Muscle of arm (tissue), 12 donors: ENCODE results near the gene MRPS2. TPM values are rescaled to one million over a fixed set of nuclear protein-coding genes. Genes with fewer than 3 reads are reported as not detected.

Experiments used
- DNase-seq: peaks from one replicate; pipeline ENCODE4 v3.0.0-alpha.2; 2013
- polyA plus RNA-seq, 12 donors: library from polyadenylated mRNA; unstranded; fragments of 120-200 nt; gene quantifications; one replicate each; pipeline ENCODE4 v1.2.1, GENCODE V29; 2013; ENCODE audit not compliant: insufficient read length in 12 of 12

The MRPS2 gene
- polyA plus RNA-seq, 12 donors: 17.2 to 45.4 (median 27.0) TPM; not detected in 1

DNA sequence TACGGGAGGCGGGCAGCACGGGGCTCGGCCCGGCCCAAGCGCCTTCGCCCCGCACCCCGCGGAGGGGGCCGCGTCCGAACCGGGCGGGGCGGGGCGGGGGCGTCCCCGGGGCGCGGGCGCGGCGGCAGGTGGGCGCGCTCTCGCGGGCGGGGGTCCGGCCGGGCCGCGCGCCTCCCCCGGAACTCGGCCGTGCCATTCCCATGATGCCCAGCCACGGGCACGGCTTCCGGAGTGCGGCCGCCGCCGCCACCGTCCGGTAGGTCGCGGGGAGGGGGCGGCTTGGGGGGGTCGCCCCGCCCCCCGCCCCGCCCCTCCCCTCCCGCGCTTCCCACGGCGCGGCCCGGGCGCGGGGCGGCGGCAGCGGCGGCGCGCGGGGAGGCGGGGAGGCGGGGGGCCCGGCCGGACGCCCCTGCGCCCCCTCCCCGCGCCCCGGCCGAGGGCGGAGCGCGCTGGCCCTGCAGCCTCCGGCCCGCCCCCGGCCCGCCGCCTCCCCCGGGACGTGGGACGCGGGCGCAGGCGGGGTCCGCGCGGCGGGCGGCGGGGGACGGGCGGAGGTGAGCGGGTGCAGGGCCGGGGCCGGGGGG lies 20.9 kb upstream of the MRPS2 start, which contains the start of gene PPP1R26:
PPP1R26 (plus strand) TSS at position 314 of the 584 bp plus-strand sequence. CDS start 4,729 bp downstream, outside the sequence.
- DNase-seq: no peak

DNA sequence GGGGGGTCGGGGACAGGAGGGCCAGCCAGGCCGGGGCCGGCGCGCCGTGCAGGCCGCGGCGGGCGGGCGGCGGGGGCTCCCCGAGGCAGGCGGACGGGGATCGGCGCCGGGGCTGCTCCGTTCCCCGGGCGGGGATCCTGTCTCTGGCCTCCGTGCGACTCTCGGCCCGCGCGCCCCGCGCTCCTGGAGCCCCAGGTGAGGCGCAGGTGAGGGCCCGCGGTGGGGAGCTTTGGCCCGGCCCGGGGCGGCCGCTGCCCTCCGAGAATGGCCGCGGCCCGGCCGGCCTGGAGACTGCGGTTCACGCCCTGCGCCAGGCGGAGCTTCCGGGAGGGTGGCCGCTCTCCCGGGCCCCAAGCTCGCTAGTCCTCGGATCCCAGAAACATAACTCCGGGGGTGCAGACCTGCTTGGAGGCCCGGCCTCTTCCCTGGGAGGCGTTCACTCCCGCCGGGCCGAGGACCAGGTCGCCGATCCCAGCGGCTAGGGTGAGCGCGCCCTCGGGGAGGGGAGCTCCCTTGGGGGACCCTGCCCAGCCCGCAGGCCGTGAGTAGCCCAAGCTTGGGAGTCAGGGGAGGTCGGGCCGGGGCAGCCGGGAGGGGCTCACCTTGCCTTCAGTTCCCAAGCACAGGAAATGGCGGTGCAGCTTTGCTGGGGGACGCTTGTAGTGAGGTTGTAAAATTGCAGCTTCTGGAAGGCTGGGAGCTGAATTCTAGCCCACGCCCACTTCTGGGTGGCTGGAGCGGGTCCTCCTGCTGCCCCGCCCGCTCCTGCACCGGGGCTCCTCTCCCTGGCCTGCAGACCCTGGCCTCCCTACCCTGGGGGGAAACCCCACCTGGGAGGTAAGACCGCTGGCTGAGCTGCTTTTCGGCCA lies 20.2 kb upstream of the MRPS2 start:
- DNase-seq: no peak

DNA sequence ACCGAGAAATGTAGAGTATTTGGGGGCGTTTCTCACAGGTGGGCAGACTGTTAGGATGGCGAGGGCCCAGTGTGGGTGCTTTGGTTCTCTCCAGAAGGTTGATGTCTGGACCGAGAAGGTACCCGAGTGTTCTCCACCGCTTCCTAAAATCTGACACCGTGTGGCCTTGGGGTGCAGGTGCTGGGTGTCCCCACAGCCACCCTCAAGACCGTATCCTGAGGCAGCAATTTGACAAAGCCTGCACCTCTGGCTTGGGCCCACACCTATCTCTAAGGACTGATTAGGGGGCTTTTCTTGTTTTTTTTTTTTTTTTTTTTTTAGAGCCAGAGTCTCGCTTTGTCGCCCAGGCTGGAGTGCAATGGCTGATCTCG lies 19.6 kb upstream of the MRPS2 start:
- DNase-seq: no peak

DNA sequence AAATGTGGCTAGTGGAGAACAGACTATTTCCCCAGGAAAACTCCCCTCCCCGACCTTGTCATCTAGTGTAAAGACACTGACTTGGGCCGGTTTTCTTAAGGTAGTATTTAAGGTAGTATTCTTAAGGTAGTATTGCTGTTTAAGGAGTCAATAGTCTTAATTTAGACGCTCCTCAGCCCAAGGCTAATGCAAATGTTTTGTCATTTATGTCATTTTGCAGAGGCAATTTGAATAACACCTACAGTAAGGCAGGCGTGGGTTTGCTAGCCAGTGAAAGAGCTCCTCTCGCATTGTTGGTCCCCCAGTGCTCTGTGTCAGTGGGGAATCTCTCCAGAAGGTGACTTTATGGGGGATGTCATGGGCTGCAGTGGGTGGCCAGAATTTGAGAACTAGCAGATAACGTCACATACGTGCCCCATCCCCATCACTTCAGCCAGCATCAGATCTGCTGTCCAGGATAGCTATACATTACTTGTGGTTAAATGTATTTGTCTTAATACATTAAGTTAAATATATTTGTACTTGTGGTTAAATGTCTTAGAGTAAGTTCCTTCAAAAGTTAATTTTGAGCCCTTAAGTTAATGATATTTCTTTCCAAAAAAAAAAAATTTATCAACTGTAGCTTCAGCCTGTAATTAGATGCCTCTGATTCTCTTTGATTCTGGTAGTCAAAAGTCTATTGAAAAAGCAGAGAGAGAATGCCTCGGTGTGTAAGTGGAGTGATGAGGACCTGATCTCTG lies 18.3 kb upstream of the MRPS2 start:
- DNase-seq: no peak

DNA sequence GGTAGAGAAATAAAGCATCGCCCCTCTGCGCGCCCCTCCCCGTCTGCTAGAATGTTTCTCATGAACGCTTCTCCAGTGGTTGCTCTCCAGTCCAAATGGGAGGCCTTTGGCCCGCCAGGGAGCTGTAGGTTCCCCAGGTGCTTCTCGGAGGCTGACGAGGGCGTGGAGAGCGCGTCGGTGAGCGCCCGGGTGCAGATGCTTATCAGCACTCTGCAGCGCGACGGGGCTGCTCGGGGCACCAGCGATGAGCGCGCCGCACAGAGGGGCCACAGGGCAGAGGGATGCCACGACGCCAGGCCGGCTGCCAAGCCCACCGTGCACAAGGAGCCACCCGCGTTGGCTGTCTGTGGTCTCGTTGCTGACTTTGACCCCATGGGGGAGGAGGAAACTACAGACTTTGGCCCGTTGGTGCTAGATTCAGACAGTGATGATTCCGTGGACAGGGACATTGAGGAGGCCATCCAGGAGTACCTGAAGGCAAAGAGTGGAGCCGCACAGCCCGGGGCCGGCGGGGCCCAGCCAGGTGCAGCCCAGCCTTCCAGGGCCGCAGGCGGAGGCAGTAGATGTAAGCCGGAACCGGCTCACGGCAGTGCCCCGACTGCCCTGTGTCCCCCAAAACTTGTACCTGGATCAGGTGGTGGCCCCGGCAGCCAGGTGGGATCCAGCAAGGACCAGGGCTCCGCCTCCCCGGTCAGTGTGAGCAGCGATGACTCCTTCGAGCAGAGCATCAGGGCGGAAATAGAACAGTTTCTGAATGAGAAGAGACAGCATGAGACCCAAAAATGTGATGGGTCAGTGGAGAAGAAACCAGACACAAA lies 15.8 kb upstream of the MRPS2 start:
- DNase-seq: no peak

DNA sequence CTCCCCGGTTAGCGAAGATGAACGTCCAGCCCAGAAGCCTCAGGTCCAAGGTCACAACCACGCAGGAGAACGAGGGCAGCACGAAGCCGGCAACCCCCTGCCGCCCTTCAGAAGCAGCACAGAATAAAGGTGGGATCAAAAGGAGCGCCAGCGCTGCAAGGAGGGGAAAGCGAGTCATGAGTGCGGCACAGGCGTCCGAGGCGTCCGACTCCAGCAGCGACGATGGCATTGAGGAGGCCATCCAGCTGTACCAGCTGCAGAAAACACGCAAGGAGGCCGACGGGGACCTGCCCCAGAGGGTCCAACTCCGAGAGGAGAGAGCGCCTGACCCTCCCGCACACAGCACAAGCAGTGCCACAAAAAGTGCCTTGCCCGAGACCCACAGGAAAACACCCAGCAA lies 15.1 kb upstream of the MRPS2 start:
- DNase-seq: no peak

DNA sequence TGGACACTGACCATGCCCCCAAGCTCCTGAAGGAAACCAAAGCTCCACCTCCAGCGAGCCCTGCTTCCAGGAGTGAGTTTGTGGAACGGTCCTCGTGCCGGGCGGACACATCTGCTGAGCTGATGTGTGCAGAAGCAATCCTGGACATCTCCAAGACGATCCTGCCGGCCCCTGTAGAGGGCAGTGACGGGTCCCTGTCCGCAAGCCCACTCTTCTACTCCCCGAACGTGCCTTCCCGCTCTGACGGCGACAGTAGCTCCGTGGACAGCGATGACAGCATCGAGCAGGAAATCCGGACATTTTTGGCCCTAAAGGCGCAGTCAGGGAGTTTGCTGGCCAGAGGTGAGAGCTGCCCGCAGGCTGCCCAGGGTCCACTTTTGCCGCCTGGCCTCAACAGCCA lies 14.7 kb upstream of the MRPS2 start:
- DNase-seq: no peak

DNA sequence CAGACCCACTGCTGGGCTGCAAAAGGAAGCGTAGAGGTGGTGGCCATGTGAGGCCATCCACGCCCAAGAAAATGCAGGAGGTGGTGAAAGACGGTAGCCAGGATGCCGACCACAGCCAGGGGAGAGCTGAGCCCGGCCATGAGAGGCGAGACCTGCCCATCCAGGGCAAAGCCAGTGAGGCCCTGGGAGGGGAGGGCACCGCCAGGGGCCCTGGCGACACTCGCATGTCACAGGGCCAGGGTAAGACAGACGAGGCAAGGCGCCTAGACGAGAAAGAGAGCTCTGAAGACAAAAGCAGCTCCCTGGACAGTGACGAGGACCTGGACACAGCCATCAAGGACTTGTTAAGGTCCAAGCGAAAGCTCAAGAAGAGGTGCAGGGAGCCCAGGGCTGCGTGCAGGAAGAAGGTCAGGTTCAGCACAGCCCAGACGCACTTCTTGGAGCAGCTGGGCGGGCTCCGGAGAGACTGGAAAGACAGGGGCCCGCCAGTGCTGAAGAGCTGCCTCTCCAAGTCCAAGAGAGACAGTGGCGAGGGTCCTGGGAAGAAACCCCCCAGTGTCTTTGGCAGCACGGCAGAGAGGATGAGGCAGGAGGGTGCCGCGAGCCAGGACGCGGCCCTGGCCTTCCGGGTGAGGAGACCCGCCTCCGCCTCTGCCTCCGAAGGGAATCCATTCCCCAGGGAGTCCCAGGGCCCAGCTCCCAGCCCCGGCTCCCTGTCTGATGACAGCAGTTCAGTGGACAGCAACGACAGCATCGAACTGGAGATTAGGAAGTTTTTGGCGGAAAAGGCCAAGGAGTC lies 14.0 kb upstream of the MRPS2 start:
- no peak for DNase-seq

DNA sequence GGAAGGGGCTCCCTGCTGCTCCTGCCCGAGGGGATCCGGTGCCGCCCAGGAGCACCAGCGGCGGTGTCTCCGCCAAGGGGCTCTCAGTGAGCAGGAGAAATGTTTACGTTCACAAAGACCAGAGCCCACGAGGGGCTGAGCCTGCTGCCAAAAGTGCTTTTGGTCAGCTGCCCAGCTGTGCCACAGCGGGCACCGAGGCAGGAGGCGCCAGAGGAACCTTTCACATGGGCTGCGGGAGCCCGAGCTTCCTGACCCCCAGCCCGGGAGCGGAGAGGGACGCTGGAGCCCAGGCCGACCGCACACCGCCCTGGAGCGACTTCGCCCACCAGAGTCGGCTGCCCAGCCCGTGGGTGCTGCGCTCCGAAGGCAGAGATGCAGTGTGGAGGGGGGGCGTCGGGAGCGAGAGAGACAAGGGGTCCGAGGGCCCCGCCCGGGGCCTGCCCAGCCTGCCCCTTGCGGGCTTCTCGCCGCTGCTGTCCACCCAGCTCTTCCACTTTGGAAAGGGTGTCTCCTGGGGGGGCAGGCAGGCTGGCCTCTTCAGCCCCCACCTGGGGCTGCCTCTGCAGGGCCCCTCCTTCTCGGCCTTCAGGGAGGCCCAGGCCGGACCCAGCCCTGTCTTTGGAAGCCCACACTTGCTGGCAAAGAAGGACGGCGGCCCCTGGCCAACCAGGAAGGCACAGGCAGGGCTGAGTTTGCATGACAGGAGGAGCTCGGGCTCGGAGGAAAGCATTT lies 13.0 kb upstream of the MRPS2 start:
- no peak for DNase-seq

DNA sequence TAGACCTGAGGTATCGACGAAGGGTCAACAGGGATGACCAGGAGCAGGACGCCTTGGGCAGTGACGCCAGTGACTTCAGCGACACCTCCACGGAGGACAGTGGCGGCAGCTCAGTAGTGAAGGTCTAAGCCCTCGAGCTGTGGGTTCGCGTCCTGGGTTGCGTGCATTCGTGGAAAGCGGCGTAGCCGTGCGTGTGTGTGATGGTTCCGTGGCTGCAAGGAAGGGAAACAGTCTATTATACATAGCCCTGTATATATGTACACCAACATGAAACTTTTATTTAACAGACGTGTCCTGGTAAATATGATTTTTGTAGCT lies 12.5 kb upstream of the MRPS2 start:
- no peak for DNase-seq

DNA sequence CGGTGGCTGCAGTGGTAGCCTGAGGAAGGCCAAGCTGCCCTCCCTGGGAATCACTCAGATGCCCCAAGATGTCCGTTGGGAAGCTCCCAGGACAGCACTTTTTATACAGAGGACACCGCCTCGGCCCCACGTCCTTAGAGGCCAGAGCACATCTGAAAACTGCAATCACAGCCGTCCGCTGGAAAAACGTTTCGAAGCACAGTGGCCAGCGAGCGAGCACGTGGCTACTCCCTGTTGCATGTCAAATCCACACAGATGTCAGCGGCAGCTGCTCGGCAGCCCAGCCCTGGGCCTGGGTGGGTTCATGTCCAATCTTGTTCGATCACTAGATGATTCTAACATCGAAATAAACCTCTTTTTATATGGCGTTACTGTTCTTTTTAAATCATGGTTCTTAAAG lies 12.0 kb upstream of the MRPS2 start:
- DNase-seq: no peak

DNA sequence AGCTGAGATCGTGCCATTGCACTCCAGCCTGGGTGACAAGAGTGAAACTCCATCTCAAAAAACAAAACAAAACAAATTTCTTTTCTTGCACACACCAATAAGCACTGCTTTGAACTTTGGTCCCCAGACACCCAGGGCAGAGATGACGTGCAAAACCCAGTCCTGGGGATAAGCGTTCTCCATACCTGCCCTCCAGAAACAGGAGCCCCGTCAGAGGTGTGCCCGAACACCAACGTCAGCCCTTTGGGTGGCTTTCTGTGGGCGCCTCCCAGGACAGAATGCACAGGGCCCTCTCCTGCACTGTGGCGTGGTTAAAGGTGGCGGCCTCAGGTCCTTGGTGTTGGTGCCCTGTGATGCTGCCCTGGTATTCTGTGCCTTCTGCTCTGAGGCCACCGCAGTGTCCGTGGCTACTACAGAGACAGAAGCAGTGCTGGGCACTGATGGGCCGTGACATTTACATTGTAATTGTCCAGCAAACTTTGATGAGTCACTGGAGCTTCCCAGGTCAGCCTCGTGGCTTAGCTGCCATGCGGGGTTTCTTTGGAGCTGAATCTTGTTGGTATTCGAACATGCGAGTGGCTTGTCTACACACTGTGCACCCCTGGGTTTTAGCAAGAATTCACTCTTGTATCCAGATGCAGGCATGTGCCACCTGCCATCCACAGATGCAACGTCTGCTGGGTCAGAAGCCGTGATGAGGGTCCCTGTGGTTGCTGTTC lies 11.1 kb upstream of the MRPS2 start:
- DNase-seq: no peak

DNA sequence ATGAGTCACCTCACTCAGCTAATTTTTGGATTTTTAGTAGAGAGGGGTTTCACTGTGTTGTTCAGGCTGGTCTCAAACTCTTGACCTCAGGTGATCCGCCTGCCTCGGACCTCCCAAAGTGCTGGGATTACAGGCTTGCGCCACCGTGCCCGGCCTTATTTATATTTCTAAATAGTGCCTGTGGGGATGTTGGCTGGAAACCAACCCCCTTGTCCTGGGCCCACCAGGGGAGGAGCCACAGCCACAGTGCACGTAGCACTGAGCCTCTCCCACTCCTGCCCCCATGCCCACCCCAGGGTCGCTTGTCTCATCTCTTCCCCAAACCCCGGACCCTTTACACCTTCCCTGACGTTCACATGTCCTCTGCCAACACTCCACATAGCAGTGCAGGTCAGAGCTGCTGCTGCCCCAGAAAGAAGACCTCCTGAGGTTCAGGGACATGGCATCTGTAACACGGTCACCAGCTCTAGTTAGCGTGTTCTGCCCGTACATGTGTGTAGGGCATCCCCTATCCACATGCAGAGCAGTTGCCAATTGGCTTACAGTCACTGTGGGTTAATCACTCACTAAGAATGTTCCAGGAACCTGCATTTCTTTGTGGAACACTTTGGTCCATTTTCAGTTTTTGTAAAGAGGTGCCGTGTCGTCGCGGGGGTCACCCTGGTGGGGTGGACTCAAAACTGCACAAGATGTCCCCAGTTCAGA lies 10.2 kb upstream of the MRPS2 start:
- DNase-seq: no peak

DNA sequence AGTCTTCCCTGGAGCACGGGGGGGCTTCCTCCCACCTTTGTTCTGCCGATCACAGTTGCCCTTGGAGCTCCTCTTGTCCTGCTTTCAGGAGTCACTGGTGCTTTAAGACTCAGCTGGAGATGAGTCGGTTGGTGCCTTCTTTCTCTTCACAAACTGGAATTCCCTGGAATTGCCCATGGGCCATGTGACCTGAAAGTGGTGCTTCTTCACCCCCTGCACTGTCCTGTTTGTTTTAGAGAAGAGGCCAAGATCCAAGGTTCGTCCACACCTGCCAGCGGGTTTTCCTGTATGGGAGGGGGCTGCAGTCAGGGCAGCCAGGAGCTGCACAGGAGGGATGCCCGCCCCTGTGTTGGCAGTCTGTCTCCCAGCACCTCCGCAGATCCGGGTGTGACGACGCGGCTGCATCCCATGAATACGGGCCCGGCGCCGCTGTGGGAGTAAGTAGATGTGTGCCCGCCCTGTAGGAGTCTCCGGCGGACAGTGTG lies 9.5 kb upstream of the MRPS2 start:
- DNase-seq: no peak

DNA sequence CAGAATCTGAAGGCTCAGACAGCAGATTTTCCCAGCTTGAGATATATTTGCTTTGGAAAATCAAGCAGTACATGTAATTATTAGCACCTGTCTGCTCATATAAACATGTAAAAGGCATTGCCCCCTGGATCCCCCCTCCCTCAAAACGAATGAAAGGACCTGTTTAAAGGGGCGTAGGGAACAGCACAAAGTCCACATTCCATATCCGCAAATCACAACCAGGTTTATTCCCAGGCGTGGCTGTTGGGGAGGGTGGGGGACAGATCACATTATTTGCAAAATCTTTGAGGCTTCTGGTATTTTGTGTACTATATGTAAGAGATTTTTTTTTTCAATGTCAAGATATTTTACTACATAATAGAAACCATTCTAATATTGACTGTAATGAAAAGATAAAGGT lies 8.7 kb upstream of the MRPS2 start:
- no peak for DNase-seq

DNA sequence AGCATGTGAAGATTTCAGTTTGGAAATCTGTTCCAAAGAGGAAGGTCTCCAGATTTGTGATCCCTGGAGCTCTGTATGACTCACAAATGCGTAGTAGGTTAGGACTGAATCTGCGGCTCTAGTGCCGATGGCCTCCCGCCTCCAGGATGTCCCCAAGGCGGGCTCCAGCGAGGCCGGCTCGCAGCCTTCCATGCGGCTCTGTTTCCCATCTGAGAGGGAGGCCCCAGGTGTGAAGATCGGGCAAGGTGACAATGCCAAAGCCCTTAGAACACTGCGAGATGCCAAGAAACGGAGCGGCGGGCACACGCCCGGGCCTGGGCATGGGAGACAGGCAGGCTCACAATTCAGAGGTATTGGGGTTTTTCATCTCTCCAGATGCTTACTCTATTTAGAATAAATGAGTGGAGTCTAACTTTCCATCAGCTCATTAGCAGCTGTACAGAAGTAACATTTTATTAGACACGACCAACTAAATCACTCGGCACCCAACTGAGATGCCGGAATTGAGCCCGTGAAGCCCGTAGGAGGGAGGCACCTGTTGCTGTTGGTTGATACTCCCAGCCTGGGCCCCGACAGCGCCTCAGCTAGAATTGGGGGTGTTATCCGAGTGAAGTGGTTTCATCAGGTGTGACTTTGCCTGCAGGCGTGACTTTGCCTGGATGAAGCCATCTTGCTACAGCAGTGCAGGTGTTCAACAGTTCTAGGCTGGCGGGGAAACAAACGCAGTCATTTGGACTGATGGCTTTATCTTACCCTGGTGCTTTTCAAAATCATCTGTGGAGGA lies 7.4 kb upstream of the MRPS2 start:
- DNase-seq: no peak

DNA sequence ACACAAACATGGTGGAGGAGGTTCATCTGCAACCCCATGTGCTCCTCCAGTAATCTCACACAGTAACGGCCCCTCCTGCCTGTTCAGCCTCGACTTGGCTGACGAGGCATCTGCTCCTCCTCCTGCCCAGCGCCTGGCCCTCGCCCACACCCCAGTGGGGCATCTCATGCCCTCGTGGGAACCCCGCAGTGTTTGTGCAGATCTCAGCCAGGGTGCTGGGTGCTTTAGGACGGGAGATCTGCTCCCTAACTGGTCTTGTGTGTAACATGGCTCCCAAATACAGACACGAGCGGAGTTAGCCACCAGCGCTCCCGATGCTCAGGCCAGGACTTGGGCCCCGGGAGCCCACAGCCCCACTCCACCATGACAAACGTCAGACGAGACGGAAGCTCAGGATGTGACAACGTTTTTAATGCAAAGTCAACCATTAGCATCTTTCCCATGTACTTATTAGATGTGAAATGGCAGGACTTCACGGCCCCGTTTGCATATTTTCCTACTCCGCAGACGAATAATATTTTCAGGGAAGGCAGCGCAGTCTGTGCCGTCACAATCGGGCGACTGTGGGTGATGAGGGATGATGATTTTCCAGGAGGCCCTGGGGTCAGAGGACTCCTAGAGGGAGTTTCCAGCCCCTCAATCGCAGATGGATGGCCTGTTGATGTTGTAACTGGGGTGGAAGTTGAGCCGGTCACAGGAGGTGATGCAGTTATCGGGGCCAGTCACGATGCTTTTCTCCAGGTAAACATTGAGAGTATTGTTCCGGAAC lies 5.5 kb upstream of the MRPS2 start:
- no peak for DNase-seq
